ENCODE data around the gene THSD4.

Gene THSD4

DNA sequence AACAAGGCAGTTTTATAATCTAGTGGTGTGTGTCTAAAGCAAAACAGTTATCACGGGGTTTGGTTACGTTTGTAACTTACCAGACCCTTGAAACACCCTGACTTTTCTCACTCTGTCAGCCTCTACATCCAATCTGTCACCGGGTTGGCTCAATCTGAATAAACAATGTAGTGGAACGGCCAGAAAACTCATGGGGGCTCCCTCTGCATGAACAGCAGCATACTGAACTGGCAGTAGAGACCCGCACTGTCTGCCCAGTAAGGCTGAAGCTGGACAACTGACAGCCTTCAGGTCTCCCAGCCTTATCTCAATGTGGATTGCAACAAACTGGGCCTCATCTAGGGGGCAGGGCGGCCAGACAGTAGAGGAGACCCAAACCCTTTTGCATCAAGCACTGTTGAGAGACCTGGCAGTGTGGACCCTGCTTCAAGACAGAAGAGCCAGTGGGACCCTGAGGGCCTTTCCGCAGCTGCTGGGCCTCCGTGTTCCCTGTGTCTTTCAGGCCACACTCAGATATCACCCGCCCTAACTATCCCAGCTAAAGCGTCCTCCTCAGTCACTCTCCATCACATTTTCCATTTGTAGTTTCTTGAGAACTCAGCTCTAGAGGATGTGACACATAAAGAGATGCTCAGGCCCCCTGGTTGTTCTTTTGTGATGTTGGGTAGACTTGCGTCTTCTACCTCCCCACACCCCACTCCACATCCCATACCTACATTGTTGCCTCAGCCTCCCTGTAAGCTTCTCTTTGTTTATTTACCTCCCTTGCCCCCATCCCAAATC lies 513.9 kb downstream of the THSD4 start:
- no peak overlapping the region for H3K9ac ChIP-seq (ENCODE audit: low read length)
- no peaks in the 10 kb centered on the region for H3K36me3 ChIP-seq (ENCODE audit: control insufficient read depth, insufficient read depth, low read length)
- H3K27me3 ChIP-seq (ENCODE audit: control insufficient read depth, insufficient read depth, low read length) = no peaks in the 10 kb centered on the region
- no peak overlapping the region for H3K4me3 ChIP-seq (ENCODE audit: low read depth, low read length)
- peaks cover 20% of the 10 kb centered on the region for H3K4me1 ChIP-seq (ENCODE audit: control insufficient read depth, insufficient read depth, low read length)
- H3K27ac ChIP-seq (ENCODE audit: low read depth, low read length) = no peak overlapping the region
- no peaks in the 10 kb centered on the region for H3K9me3 ChIP-seq (ENCODE audit: control insufficient read depth, insufficient read depth, low read depth, low read length)

DNA sequence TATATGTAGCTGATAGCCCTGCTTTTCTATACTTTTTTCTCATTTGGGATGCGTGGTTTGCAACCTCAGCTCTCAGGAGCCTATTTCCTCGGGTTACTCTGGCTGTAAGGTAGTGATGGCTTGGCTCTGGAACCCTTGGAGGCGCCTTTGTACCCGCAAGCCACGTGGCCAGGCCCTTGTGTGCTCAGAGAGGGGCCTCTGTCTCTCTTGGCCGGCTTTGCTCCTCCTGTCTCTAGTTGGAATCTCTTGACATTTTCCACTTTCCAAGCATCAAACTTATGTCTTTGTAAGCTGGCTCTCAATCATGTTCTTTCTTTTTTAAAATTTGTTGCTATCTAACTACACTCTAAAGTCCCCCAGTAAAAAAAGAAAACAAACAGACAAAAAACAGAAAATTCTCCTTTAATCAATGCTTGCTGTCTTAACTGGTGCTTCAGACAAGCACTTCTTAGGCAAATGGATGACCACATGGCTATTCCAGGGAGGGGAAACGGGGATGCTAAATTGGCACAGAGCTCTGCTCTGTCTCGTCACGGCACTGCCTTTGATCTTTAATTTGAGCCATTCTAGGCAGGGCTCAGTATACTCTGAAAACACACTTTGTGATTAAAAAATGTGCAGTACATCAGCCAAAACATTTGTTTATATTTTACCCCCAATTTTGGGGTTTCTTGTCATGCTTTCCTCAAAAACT lies 514.7 kb downstream of the THSD4 start:
- Histone ChIP-seq H3K36me3 (ENCODE audit: control insufficient read depth, insufficient read depth, low read length) (no peaks in the 10 kb centered on the region), H3K4me1 (ENCODE audit: control insufficient read depth, insufficient read depth, low read length) (peaks cover 28% of the 10 kb centered on the region), H3K27me3 (ENCODE audit: control insufficient read depth, insufficient read depth, low read length) (no peaks in the 10 kb centered on the region), H3K9ac (ENCODE audit: low read length) (no peak overlapping the region), H3K27ac (ENCODE audit: low read depth, low read length) (no peak overlapping the region), H3K4me3 (ENCODE audit: low read depth, low read length) (no peak overlapping the region), H3K9me3 (ENCODE audit: control insufficient read depth, insufficient read depth, low read depth, low read length) (no peaks in the 10 kb centered on the region)

DNA sequence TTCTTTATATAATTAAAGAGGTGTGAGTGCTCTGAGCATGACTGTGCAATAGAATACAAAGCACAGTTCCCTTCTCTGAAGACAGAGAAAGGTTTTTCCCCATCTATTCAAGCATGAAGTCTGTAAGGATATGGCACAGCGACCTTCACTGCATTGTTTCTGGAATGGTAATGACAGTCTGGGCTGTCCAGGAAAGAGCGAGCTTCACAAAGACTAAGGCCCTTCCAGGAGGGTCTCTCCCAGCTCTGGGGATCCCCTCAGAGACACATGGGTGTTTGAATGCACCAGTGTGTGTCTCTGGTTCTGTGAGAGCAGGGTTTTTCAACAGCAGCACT lies 515.2 kb downstream of the THSD4 start:
- Histone ChIP-seq H3K9me3 (ENCODE audit: control insufficient read depth, insufficient read depth, low read depth, low read length) (no peaks in the 10 kb centered on the region), H3K4me1 (ENCODE audit: control insufficient read depth, insufficient read depth, low read length) (peaks cover 29% of the 10 kb centered on the region), H3K36me3 (ENCODE audit: control insufficient read depth, insufficient read depth, low read length) (no peaks in the 10 kb centered on the region), H3K27ac (ENCODE audit: low read depth, low read length) (no peak overlapping the region), H3K27me3 (ENCODE audit: control insufficient read depth, insufficient read depth, low read length) (no peaks in the 10 kb centered on the region), H3K4me3 (ENCODE audit: low read depth, low read length) (no peak overlapping the region), H3K9ac (ENCODE audit: low read length) (no peak overlapping the region)

DNA sequence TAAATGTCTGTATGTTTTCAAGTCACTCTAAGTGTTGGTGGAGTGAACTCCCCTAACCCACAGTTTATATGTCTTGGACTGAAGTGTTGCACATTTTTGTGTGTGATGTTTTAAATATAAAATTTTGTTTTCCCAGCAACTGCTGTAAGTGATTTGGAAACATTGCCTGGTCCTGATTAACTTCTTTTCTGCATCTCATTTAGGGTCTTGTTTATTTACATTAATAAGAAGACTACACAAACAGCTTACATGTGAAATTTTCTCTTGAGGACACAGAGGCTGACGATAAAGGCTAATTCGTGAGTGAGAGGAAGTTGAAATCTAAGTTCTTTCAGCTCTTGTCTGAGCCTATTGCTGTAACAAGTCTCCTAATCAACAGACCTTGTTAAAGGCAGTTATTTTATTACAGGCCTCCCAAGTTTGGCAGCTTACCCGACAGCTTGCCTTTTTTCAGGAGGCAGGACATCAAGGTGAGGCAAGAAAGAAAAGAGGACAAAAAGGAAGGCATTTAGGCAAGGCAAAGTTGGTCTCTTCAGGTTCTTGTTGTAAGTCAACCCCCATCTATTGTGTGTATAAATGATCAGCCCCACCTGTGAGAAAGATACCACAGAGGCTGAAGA lies 517.4 kb downstream of the THSD4 start:
- Histone ChIP-seq H3K27me3 (ENCODE audit: control insufficient read depth, insufficient read depth, low read length) (no peaks in the 10 kb centered on the region), H3K36me3 (ENCODE audit: control insufficient read depth, insufficient read depth, low read length) (no peaks in the 10 kb centered on the region), H3K27ac (ENCODE audit: low read depth, low read length) (no peak overlapping the region), H3K9me3 (ENCODE audit: control insufficient read depth, insufficient read depth, low read depth, low read length) (no peaks in the 10 kb centered on the region), H3K4me1 (ENCODE audit: control insufficient read depth, insufficient read depth, low read length) (peaks cover 29% of the 10 kb centered on the region), H3K9ac (ENCODE audit: low read length) (no peak overlapping the region), H3K4me3 (ENCODE audit: low read depth, low read length) (no peak overlapping the region)

DNA sequence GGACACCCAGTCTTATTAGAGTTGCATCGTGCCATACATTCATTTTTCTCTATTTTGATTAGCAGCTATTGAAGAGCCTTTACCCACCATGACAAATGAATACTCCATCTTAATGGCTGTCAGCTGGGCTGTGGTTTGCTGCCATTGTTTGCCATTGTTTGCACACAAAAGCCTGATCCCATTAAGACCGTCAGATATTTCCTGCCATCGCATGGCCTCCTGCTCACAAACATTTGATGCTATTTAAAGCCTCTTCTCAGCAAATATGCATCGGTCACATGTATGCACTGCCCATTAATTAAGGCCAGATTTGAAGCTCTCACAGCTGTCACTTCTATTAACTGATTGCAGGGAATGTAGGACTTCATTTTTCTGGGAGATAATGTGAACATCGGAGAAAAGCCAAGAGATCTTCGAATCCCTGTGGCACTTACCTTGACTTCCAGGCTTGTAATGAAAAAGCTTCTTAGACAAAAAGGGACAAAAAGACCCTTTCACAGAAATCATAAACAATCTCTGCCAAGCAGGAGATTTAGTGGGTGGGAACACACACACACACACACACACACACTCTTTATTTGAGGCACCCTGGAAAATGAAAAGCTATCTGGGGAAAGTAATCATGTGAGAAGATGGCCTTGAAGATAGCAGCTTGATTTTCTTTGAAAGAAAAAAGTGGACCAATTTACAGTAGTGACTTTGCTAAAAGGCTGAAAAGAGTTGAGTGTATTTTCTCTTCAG lies 519.7 kb downstream of the THSD4 start:
- Histone ChIP-seq H3K9me3 (ENCODE audit: control insufficient read depth, insufficient read depth, low read depth, low read length) (no peaks in the 10 kb centered on the region), H3K9ac (ENCODE audit: low read length) (no peak overlapping the region), H3K27me3 (ENCODE audit: control insufficient read depth, insufficient read depth, low read length) (no peaks in the 10 kb centered on the region), H3K36me3 (ENCODE audit: control insufficient read depth, insufficient read depth, low read length) (no peaks in the 10 kb centered on the region), H3K4me1 (ENCODE audit: control insufficient read depth, insufficient read depth, low read length) (peaks cover 15% of the 10 kb centered on the region), H3K4me3 (ENCODE audit: low read depth, low read length) (no peak overlapping the region), H3K27ac (ENCODE audit: low read depth, low read length) (no peak overlapping the region)

DNA sequence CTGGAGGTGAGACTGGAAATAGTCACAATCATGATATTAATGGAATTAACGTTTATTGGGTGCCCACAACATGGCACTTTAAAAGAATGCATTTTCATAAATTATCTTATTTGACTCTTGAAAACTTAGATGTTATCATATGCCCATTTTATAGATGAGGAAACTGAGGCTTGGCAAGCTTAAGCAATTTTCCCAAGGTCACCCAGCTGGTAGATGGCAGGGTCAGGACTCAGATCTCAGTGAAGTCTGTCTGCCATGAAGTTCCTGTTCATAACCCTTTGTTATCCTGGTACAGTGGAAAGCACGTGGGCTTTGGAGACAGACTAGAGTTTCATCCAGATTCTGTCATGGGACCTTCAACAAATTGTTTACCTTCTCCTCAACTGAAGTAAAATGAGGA lies 520.5 kb downstream of the THSD4 start:
- no peak overlapping the region for H3K4me3 ChIP-seq (ENCODE audit: low read depth, low read length)
- H3K9me3 ChIP-seq (ENCODE audit: control insufficient read depth, insufficient read depth, low read depth, low read length) = no peaks in the 10 kb centered on the region
- no peak overlapping the region for H3K27ac ChIP-seq (ENCODE audit: low read depth, low read length)
- no peak overlapping the region for H3K9ac ChIP-seq (ENCODE audit: low read length)
- peaks cover 10% of the 10 kb centered on the region for H3K4me1 ChIP-seq (ENCODE audit: control insufficient read depth, insufficient read depth, low read length)
- H3K27me3 ChIP-seq (ENCODE audit: control insufficient read depth, insufficient read depth, low read length) = no peaks in the 10 kb centered on the region
- no peaks in the 10 kb centered on the region for H3K36me3 ChIP-seq (ENCODE audit: control insufficient read depth, insufficient read depth, low read length)

DNA sequence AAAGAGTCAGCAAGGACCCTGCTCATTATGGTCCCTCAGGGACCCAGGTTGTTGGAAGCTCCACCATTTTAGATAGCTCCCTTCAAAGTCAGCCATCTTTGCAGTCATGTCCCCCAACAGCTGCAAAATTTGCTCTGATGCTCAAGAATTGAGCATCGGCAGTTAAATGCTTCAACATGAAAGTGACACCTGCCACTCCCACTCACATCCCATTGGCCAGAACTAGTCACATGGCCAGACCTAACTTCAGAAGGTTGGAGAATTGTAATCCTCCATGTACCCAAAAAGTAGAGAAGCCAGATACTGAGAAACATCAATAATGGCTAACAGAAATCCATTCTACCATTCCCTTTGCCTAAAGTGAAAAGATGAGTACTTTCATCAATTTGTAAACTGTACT lies 523.6 kb downstream of the THSD4 start:
- Histone ChIP-seq H3K27me3 (ENCODE audit: control insufficient read depth, insufficient read depth, low read length) (no peaks in the 10 kb centered on the region), H3K36me3 (ENCODE audit: control insufficient read depth, insufficient read depth, low read length) (no peaks in the 10 kb centered on the region), H3K4me3 (ENCODE audit: low read depth, low read length) (no peak overlapping the region), H3K9me3 (ENCODE audit: control insufficient read depth, insufficient read depth, low read depth, low read length) (no peaks in the 10 kb centered on the region), H3K4me1 (ENCODE audit: control insufficient read depth, insufficient read depth, low read length) (peaks cover 10% of the 10 kb centered on the region), H3K27ac (ENCODE audit: low read depth, low read length) (no peak overlapping the region), H3K9ac (ENCODE audit: low read length) (no peak overlapping the region)

DNA sequence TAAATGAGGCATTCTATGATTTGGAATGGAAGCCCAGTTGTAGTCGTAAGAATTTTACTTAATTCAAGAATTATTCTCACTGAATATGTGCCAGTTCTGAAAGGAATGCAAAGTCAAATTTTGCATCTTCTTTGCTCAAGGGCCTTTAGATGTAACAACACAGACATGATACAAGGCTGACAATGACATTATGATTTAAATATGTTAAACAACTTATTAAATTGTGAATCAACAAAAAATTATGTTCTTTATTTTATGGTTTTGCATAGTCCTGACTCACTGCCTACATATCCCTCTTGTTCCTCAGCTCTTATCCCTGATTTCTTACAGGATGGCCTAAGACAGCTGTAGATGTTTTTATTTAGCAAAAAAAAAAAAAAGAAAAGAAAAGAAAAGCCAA lies 524.2 kb downstream of the THSD4 start:
- H3K9ac ChIP-seq (ENCODE audit: low read length) = no peak overlapping the region
- no peak overlapping the region for H3K4me3 ChIP-seq (ENCODE audit: low read depth, low read length)
- H3K27ac ChIP-seq (ENCODE audit: low read depth, low read length) = no peak overlapping the region
- H3K9me3 ChIP-seq (ENCODE audit: control insufficient read depth, insufficient read depth, low read depth, low read length) = no peaks in the 10 kb centered on the region
- H3K4me1 ChIP-seq (ENCODE audit: control insufficient read depth, insufficient read depth, low read length) = peaks cover 6% of the 10 kb centered on the region
- no peaks in the 10 kb centered on the region for H3K36me3 ChIP-seq (ENCODE audit: control insufficient read depth, insufficient read depth, low read length)
- H3K27me3 ChIP-seq (ENCODE audit: control insufficient read depth, insufficient read depth, low read length) = no peaks in the 10 kb centered on the region

DNA sequence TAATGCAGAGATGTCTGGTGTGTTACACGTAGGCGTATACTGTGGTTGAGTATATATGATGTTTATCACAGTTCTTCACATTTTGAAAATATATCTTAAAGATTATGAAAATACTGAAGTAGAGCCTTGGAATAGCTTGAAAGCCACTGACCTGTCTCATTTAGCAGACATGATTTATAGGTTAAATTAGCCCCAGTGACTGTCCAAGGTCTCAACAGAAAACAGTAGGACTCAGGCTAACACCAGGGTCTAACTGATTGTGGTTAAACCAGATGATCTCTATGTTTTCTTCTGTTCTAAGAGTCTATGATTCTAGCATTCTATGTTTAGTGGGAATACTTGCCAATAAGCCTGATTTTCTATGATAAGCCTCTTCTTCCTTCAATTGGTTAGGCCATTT lies 528.6 kb downstream of the THSD4 start:
- Histone ChIP-seq H3K27ac (ENCODE audit: low read depth, low read length) (no peak overlapping the region), H3K9me3 (ENCODE audit: control insufficient read depth, insufficient read depth, low read depth, low read length) (no peaks in the 10 kb centered on the region), H3K27me3 (ENCODE audit: control insufficient read depth, insufficient read depth, low read length) (no peaks in the 10 kb centered on the region), H3K4me1 (ENCODE audit: control insufficient read depth, insufficient read depth, low read length) (peaks cover 13% of the 10 kb centered on the region), H3K36me3 (ENCODE audit: control insufficient read depth, insufficient read depth, low read length) (no peaks in the 10 kb centered on the region), H3K9ac (ENCODE audit: low read length) (no peak overlapping the region), H3K4me3 (ENCODE audit: low read depth, low read length) (no peak overlapping the region)

DNA sequence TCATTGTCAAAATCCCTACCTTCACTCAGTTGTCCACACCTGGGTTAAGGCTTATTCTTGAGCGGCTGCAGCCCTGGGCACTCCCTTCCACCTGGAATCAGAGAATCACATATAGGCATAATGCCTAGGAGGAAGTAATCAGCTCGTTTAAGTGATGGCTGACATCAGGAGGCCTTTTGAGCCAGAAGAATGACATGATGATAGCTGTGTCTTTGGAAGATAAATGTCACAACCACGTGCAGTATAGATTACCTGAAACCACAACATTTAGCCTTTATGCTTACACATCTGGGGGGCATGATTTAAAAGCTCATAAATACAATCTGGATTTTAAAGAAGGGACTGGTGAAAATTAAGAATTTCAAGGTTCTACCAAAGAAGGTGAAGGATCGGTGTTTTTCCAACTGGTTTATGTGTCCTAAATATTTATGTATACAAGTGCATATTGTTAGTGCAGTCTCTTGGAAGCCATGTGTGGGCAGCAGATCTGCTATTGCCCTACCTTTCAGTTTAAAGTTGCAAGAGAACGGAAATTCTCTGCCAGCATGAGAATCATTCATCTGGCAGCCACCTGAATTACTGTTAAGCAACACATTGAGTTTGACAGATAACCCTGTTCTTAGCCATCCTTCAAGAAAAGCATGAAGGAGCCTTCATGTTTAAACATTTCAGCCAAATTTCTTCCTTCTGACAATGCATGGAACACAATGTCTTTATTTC lies 531.7 kb downstream of the THSD4 start:
- H3K4me1 ChIP-seq (ENCODE audit: control insufficient read depth, insufficient read depth, low read length) = peaks cover 22% of the 10 kb centered on the region
- H3K27me3 ChIP-seq (ENCODE audit: control insufficient read depth, insufficient read depth, low read length) = no peaks in the 10 kb centered on the region
- no peaks in the 10 kb centered on the region for H3K36me3 ChIP-seq (ENCODE audit: control insufficient read depth, insufficient read depth, low read length)
- H3K27ac ChIP-seq (ENCODE audit: low read depth, low read length) = no peak overlapping the region
- H3K9me3 ChIP-seq (ENCODE audit: control insufficient read depth, insufficient read depth, low read depth, low read length) = no peaks in the 10 kb centered on the region
- no peak overlapping the region for H3K9ac ChIP-seq (ENCODE audit: low read length)
- no peak overlapping the region for H3K4me3 ChIP-seq (ENCODE audit: low read depth, low read length)

All from HUES6 (cell line).